Kidney (tissue), 14 donors: ENCODE data around the gene PRRC2B. TPM values are rescaled to one million over a fixed set of nuclear protein-coding genes. Genes with fewer than 3 reads are reported as not detected.
"Not testable (repeated sequence)": the region's sequence is repeated elsewhere in the genome, so short reads cannot be mapped to it uniquely, and the experiment has no call there.

Source experiments
- DNase-seq, 5 donors: peaks; one replicate each; pipeline ENCODE4 v3.0.0-alpha.2; 2013 to 2020
- FAIRE-seq: peaks from 2 replicates; lab custom pipeline; 2012; peaks lifted over from hg19 to GRCh38; lab: Jason Lieb, UNC
- H3K27ac ChIP-seq, 2 donors: one replicate each; pipeline ENCODE4 v1.7.0; 2013; ENCODE audit warnings: low read depth in 2 of 2, low read length in 2 of 2, inconsistent platforms in 1 of 2
- H3K27me3 ChIP-seq: one replicate; pipeline ENCODE4 v1.7.1; 2013; ENCODE audit warnings: low read length, inconsistent platforms; ENCODE audit not compliant: control insufficient read depth, insufficient read depth
- H3K36me3 ChIP-seq, 3 donors: one replicate each; pipeline versions ENCODE4 v1.7.0 to v1.7.1; 2013; ENCODE audit warnings: low read length in 3 of 3, control low read depth in 1 of 3, inconsistent platforms in 1 of 3; ENCODE audit not compliant: insufficient read depth in 3 of 3, control insufficient read depth in 2 of 3
- H3K4me1 ChIP-seq, 3 donors: one replicate each; pipeline versions ENCODE4 v1.7.0 to v1.7.1; 2013; ENCODE audit warnings: low read length in 3 of 3, inconsistent platforms in 1 of 3, low read depth in 1 of 3; ENCODE audit not compliant: control insufficient read depth in 2 of 3, insufficient read depth in 2 of 3
- H3K4me3 ChIP-seq, 3 donors: one replicate each; pipeline versions ENCODE4 v1.7.0 to v1.8.1; 2013; ENCODE audit warnings: low read length in 3 of 3, control low read depth in 1 of 3, inconsistent platforms in 1 of 3
- H3K9ac ChIP-seq, 3 donors: one replicate each; pipeline versions ENCODE4 v1.7.0 to v1.7.1; 2013; ENCODE audit warnings: low read length in 3 of 3, control low read depth in 1 of 3, inconsistent platforms in 1 of 3
- H3K9me3 ChIP-seq, 3 donors: one replicate each; pipeline versions ENCODE4 v1.7.0 to v1.7.1; 2013; ENCODE audit warnings: low read length in 3 of 3, control low read depth in 1 of 3, inconsistent platforms in 1 of 3; ENCODE audit not compliant: control insufficient read depth in 2 of 3, insufficient read depth in 1 of 3
- CTCF ChIP-seq: IDR thresholded peaks from 3 replicates; pipeline ENCODE4 v1.5.1; 2012; ENCODE audit warnings: mild to moderate bottlenecking, moderate library complexity, borderline replicate concordance; ENCODE audit not compliant: insufficient read depth; ENCODE audit errors: extremely low read depth
- intact Hi-C: fragments of 100-400 bp; cut with DNase I; formaldehyde crosslinking; loops from one replicate; pipeline ENCODE4 v1.11.1; 2022
- polyA plus RNA-seq: library from polyadenylated mRNA; stranded (reverse); fragments of 350-450 nt; fragmentation: Illumina TruSeq; extraction: RNeasy Lipid Tissue Mini Kit (QIAGEN cat#74804); gene quantifications from one replicate; pipeline ENCODE4 v1.2.3, GENCODE V29; 2014; ENCODE audit warnings: low read depth, low replicate concordance; ENCODE audit not compliant: insufficient read depth
- total RNA-seq: library from RNA; stranded (reverse); fragmentation: NEBNext Ultra II Directional; extraction: Animal tissue kit (Norgen Biotek cat#: 25700); gene quantifications from one replicate; pipeline ENCODE4 v1.2.1, GENCODE V29; 2021
- donor health status: control.
- donor health status: control.
- donor health status: control.
- donor health status: control.
- donor health status: control.
- donor health status: DM: yes; HTN: yes; CAD: no.
- donor health status: Normal renal cell carcinoma (clear cell type).

Gene PRRC2B
- total and polyA plus RNA-seq, 2 donors from 2014 or later = 37.4 to 227 TPM

- no peak for FAIRE-seq
- no peak for DNase-seq
- TF ChIP-seq CTCF = no peak
- intact Hi-C loops = no loop called here
- Histone ChIP-seq H3K36me3 (peaks cover 10 to 64% (median 39%) of the 10 kb centered on the region in 3 donors), H3K4me1 (no peaks in the 10 kb centered on the region), H3K27ac (no peak overlapping the region), H3K9me3 (no peaks in the 10 kb centered on the region), H3K9ac (no peak overlapping the region), H3K4me3 (no peak overlapping the region), H3K27me3 (no peaks in the 10 kb centered on the region)
Observed at GRCh38 chr9:131447600-131447999, 53.7 kb downstream of the PRRC2B start.

GRCh38 chr9:131448818-131449217 is 54.9 kb downstream of the PRRC2B start:
- DNase-seq (no peak), FAIRE-seq (no peak)

DNA sequence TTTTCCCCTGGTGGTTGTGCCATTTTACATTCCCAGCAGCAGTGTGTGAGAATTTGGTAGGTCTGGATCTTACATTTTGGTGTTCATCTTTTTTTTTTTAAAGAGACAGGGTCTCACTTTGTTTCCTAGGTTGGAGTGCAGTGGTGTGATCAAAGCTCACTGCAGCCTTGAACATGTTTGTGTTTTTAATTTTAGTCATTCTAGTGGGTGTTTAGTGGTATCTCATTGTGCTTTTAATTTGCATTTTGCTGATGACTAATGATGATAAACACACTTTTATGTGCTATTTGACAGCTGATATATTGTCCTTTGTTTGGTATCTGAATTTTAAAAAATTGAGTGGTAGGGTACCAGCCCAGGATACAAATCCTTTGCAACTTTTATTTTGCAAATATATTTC is 55.4 kb downstream of the PRRC2B start:
- TF ChIP-seq CTCF = no peak
- Histone ChIP-seq H3K27me3 (no peaks in the 10 kb centered on the region), H3K27ac (no peak overlapping the region), H3K4me1 (no peaks in the 10 kb centered on the region), H3K9ac (no peak overlapping the region), H3K4me3 (no peak overlapping the region), H3K9me3 (no peaks in the 10 kb centered on the region), H3K36me3 (peaks cover 18 to 60% (median 31%) of the 10 kb centered on the region in 3 donors)
- FAIRE-seq (no peak), DNase-seq (no peak)
- intact Hi-C loops = no loop called here

More at GRCh38 chr9:131448818-131449217, 54.9 kb downstream of the PRRC2B start:
- Histone ChIP-seq H3K36me3 (peaks cover 13 to 65% (median 36%) of the 10 kb centered on the region in 3 donors), H3K4me1 (no peaks in the 10 kb centered on the region), H3K27ac (no peak overlapping the region), H3K9ac (no peak overlapping the region), H3K27me3 (no peaks in the 10 kb centered on the region), H3K9me3 (no peaks in the 10 kb centered on the region), H3K4me3 (no peak overlapping the region)
- no peak for TF ChIP-seq CTCF
- intact Hi-C loops = no loop called here

DNA sequence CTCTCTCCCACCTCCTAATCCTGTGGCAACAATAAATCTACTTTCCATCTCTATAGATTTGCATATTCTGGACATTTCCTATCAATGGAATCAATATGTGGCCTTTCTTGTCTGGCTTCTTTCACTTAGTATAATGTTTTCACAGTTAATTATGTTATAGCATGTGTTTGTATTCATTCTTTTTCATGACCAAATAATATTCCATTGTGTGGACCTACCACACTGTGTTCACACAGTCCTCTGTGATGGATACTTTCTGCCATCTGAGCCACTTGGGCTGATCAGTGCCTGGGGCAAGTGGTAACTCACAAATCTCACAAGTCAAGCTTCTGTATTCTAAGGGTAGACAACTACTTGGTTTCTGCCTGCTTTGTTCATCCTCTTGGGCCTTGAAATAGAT is 60.1 kb downstream of the PRRC2B start:
- FAIRE-seq (no peak), DNase-seq (no peak)
- no peak overlapping the region for H3K4me3 ChIP-seq
- intact Hi-C loops = no loop called here
- H3K27me3 ChIP-seq = no peaks in the 10 kb centered on the region
- peaks cover 21 to 47% (median 21%) of the 10 kb centered on the region in 3 donors for H3K36me3 ChIP-seq
- TF ChIP-seq CTCF = no peak
- no peaks in the 10 kb centered on the region for H3K4me1 ChIP-seq
- no peak overlapping the region for H3K9ac ChIP-seq
- no peak overlapping the region for H3K27ac ChIP-seq
- H3K9me3 ChIP-seq = no peaks in the 10 kb centered on the region

GRCh38 chr9:131455655-131456054 is 61.8 kb downstream of the PRRC2B start:
- FAIRE-seq, H3K27ac ChIP-seq, intact Hi-C loops, H3K27me3 ChIP-seq, H3K9ac ChIP-seq, H3K4me3 ChIP-seq, H3K4me1 ChIP-seq, DNase-seq, H3K9me3 ChIP-seq: not testable (repeated sequence)
- peaks cover 24 to 55% (median 28%) of the 10 kb centered on the region in 3 donors for H3K36me3 ChIP-seq
